Measurements from ENCODE around the gene ARL6IP1. TPM values are rescaled to one million over a fixed set of nuclear protein-coding genes. Genes with fewer than 3 reads are reported as not detected.

ARL6IP1 gene
- total RNA-seq (2014; rRNA removed; shearing (Covaris generic)), result 532 and 595 TPM in 2 replicates

- peak; percentile 99 for DNase-seq (ENCODE audit: low read depth)
These were observed at the start of gene ARL6IP1 for GRCh38 chr16:18801145-18801972. Gene ARL6IP1 (minus strand): TSS chr16:18801549. CDS start chr16:18801466, 83 bp downstream.

GRCh38 chr16:18846416-18846815 is 45.1 kb upstream of the ARL6IP1 start:
- DNase-seq (ENCODE audit: low read depth), result no peak

- no peak for DNase-seq (ENCODE audit: low read depth)
These were observed 41.2 kb upstream of the ARL6IP1 start for GRCh38 chr16:18842565-18842964.

- no peak for DNase-seq (ENCODE audit: low read depth)
These were observed 40.6 kb upstream of the ARL6IP1 start for GRCh38 chr16:18841833-18842525.

- no peak for DNase-seq (ENCODE audit: low read depth)
These were observed 38.2 kb upstream of the ARL6IP1 start for GRCh38 chr16:18839555-18839954.

GRCh38 chr16:18836702-18837101 is 35.4 kb upstream of the ARL6IP1 start:
- no peak for DNase-seq (ENCODE audit: low read depth)

- DNase-seq (ENCODE audit: low read depth), result no peak
These were observed 33.5 kb upstream of the ARL6IP1 start for GRCh38 chr16:18834864-18835263.

GRCh38 chr16:18833707-18834505 is 32.6 kb upstream of the ARL6IP1 start:
- DNase-seq (ENCODE audit: low read depth), result no peak

GRCh38 chr16:18832613-18833012 is 31.3 kb upstream of the ARL6IP1 start:
- DNase-seq (ENCODE audit: low read depth), result no peak

GRCh38 chr16:18832006-18832405 is 30.7 kb upstream of the ARL6IP1 start:
- DNase-seq (ENCODE audit: low read depth), result no peak

GRCh38 chr16:18829251-18829650 is 27.9 kb upstream of the ARL6IP1 start:
- DNase-seq (ENCODE audit: low read depth), result no peak

- no peak for DNase-seq (ENCODE audit: low read depth)
These were observed 26.5 kb upstream of the ARL6IP1 start for GRCh38 chr16:18827890-18828289.

- no peak for DNase-seq (ENCODE audit: low read depth)
These were observed 14.9 kb upstream of the ARL6IP1 start for GRCh38 chr16:18816286-18816685.

- DNase-seq (ENCODE audit: low read depth), result no peak
These were observed 10.6 kb upstream of the ARL6IP1 start for GRCh38 chr16:18811925-18812324.

GRCh38 chr16:18809165-18809564 is 7.8 kb upstream of the ARL6IP1 start:
- DNase-seq (ENCODE audit: low read depth), result no peak

- no peak for DNase-seq (ENCODE audit: low read depth)
These were observed 4.0 kb upstream of the ARL6IP1 start for GRCh38 chr16:18805257-18805773.

- DNase-seq (ENCODE audit: low read depth), result no peak
These were observed 3.2 kb upstream of the ARL6IP1 start for GRCh38 chr16:18804540-18804939.

- no peak for DNase-seq (ENCODE audit: low read depth)
These were observed 2.5 kb upstream of the ARL6IP1 start for GRCh38 chr16:18803569-18804462.

GRCh38 chr16:18802767-18803343 is 1.5 kb upstream of the ARL6IP1 start:
- no peak for DNase-seq (ENCODE audit: low read depth)

GRCh38 chr16:18800775-18801144 is 589 bp downstream of the ARL6IP1 start:
- DNase-seq (ENCODE audit: low read depth), result no peak

- no peak for DNase-seq (ENCODE audit: low read depth)
These were observed 1.1 kb downstream of the ARL6IP1 start for GRCh38 chr16:18800293-18800692.
